GM21576 (cell line): ENCODE data around the gene CTNNA3.

ENCODE experiments used
- ATAC-seq: cut with Tn5 transposase; IDR thresholded peaks from one replicate; pipeline ENCODE4 v1.9.1; 2021; ENCODE audit warnings: mild to moderate bottlenecking, moderate library complexity; ENCODE audit not compliant: unreplicated experiment

CTNNA3 gene

DNA sequence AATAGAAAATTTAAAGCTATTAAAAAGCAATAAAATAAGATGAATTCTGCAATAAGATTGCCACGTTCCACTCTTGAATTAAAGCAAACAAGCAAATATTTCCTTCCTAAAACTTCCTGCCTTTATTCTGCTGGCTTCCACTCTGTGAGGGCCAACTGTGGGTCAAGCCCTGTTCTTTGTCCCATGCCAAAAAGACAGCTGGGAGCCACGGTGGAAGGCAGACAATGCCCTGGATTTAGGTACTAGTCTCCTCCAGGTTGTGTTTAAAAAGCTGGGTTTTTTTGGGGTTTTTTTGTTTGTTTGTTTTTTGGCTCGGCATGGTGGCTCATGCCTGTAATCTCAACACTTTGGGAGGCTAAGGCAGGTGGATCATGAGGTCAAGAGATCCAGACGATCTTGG is 731.0 kb downstream of the CTNNA3 start:
- no peak for ATAC-seq

DNA sequence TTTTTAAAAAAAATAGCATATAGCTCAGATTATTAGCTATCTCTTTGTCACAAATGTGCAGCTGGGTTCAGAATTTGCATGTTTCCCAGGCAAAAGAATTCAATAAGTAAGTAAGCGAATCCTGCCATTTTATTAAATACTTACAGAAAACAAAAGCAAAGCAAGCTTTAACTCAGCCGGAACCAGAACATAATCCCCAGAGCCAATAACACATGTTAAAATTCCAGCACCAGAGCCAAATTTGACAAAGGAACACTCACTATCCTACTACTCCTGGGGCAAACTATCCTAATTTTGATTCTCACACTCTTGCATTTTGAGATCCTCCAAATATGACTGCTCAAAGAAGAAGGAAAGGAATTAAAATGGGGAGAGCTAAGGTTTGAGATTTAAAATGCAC is 737.5 kb downstream of the CTNNA3 start:
- no peak for ATAC-seq

DNA sequence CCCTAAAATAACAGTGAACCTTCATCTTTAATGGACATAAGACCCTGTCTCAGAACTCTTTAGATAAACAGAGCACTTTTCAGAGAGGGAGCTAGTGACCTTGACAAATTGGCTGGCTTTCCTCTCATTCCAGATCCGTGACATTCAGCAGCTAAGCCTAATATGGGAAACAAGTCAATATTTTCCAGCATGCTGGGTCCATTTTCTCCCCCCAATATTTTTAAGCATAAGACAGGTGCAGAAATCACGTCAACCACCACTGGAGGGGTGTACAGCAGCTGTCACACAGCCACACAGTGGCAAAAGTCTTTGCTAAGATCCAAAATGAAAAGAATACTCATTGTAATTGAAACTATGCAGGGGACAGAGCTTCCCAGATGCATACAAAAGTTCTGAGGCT is 744.1 kb downstream of the CTNNA3 start:
- no peak for ATAC-seq

DNA sequence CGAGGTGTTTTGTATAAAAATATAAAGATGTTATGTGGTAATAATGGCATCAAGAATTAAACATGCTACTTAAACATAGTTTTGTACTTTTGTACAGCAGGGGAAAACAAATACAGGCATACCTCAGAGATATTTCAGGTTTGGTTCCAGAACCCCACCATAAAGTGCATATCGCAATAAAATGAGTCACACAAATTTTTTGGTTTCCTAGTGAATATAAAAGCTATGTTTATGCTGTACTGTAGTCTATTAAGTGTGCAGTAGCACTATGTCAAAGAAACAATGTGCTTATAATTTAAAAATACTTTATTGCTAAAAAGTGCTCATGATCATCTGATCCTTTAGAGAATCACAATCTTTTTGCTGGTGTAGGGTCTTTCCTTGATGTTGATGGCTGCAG is 752.4 kb downstream of the CTNNA3 start:
- no peak for ATAC-seq

DNA sequence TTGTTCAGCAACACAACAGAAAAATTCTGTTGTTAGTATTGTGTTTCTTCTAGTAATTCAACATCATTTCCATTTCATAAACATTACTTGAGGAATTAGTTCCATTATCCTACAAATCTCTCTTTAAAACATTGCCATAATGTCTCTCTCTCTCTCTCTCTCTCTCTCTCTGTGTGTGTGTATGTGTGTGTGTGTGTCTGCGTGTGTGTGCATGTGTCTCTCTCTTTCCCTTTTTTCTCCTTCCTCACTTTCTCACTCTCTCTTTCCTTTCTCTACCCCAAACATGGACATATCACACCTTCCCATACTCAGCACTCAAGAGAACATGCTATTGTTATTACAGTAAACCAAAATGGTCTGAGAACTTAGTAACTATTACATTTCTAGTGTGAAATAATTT is 753.6 kb downstream of the CTNNA3 start:
- no peak for ATAC-seq

DNA sequence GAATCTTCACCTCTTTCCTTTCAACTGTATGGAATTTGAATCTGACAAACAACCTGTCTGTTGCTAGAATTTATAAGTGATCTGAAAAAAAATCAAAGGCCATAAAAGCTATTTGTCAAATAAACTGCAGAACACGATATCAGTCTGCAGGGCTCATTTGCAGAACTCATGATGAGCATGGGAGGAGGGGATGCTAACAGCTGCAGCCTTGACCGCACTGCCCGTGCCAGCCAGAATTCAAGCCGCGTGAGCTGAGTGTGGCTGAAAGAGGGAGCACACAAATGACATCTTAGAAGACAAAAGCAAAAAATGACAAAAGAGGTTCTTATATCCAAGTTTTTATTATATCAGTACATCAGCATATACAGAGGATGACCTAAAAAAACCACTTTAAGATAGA is 754.5 kb downstream of the CTNNA3 start:
- no peak for ATAC-seq

DNA sequence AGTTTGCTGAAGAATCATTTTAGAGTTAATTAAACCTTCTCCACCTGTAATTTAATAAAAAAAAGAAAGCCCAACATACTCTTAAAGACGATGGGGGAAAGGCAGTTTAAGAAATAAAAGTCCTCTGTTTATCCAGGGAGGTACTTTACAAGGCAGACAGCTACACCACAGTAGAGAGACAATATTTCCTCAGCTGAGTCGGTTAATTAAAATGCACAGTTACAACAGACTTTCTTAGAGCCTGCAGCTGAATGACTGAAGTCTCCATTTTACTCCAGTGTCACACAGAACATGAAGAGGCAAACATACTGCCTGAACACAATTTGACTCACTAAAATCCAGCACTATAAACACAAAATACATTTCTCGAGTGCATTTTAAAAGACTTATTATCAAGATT is 755.0 kb downstream of the CTNNA3 start:
- no peak for ATAC-seq

DNA sequence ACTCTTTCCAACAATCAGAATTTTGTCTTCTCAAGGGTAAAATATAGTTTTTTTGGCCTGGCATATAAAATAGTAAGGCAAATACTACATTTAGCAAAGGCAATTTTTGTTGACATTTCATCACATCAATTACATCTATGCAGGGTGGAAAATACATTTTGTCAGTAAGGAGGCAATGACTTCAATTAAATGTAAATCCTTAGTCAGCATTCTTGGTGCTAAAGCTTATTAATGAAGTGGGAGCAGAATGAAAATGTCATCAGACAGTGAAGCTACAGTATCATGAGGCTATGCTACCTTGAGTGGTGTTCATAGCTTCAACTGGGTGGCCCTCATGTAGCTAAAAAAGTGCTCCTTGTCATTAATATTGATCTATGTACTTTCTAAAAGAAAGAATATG is 761.3 kb downstream of the CTNNA3 start:
- ATAC-seq: no peak

DNA sequence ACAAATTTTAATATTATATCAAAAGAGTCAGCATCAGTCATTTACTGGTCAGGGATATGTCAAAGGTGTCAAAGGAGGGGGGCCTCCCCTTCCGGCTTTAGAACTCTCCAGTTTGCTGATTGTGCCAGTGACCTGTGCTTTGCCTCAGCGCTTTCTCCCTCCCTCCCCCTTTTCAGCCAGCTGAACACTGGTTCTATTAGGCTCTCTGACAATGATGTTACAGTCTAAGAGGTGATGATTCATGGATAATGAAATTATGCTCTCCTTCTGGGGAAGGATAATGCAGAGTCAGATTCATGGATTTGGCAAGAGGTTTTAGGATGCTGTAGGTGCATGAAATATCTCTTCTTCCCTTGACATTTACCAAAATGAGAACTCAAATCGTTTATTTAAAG is 764.0 kb downstream of the CTNNA3 start:
- ATAC-seq: no peak

DNA sequence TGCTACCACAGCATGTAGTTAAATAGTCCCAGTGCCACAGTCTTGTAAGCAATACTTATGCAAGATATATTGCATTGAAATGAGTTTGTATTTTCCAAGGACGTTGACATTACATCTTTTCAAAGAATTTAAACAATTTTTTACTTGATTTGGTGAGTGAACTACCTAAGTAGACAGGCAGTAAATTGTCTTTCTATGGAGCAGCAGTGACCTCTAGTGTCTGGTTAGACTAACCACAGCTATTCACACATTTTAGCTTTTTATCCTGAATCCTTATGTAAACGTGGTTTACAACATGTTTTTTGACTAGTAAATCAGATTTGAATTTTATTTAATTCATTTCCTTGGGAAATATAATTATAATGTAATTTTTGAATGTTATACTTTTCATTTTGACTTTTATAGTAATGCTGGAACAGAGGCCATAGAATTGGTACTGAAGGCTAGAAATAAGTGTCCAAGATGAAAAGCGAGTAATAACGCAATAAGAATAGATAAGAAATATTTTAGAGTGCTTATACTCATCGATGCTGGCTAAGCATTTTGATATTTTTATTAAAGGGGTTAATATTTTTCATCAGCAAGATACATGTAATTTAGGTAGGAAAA is 764.6 kb downstream of the CTNNA3 start:
- no peak for ATAC-seq

DNA sequence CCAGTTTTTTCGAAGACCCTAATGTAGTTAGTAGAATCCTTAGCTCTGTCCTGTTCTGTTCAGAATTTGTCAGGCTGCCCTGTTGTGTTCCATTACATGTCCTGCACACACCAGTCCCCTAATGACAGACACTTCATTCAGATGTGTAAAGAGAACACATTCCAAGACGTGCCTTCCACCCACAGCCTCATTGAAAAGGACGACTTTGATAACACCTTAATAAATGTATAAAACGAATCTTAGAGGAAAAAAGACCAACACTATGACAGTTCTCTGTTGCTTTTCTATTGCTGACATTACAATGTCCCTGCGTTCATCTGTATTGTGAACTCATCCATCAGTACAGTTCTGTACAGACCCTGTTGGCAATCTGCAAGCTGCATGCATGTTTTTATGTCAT is 766.6 kb downstream of the CTNNA3 start:
- no peak for ATAC-seq

DNA sequence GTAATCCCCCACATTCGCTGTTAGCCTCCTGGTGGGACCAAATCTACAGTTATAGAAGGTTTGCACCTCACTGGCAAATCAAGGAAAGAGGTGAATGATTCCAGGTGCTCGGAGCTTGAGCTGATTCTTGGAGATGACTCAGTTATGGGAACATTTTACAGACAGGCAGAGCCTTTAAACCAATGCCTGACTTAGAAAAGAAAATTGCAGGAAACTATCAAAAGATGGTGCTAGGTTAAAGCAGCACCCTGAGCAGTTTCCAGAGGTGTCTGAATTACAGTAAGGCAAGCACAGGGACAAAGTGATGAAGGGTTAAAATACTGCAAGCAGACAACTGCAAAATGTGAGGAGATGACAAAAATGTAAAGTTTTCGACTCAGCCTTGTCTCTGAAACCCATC is 767.2 kb downstream of the CTNNA3 start:
- ATAC-seq: no peak

DNA sequence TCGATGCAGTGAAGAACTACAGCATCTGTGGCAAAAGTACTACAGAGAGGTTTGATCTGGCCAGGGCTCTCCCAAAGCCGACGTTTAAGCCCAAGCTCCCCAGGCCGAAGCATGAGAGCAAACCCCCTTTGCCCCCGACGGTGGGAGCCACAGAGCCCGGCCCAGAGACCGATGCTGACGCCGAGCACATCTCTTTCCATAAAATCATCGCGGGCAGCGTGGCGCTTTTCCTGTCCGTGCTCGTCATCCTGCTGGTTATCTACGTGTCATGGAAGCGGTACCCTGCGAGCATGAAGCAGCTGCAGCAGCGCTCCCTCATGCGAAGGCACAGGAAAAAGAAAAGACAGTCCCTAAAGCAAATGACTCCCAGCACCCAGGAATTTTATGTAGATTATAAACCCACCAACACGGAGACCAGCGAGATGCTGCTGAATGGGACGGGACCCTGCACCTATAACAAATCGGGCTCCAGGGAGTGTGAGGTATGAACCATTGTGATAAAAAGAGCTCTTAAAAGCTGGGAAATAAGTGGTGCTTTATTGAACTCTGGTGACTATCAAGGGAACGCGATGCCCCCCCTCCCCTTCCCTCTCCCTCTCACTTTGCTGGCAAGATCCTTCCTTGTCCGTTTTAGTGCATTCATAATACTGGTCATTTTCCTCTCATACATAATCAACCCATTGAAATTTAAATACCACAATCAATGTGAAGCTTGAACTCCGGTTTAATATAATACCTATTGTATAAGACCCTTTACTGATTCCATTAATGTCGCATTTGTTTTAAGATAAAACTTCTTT is 767.8 kb downstream of the CTNNA3 start:
- ATAC-seq: no peak

DNA sequence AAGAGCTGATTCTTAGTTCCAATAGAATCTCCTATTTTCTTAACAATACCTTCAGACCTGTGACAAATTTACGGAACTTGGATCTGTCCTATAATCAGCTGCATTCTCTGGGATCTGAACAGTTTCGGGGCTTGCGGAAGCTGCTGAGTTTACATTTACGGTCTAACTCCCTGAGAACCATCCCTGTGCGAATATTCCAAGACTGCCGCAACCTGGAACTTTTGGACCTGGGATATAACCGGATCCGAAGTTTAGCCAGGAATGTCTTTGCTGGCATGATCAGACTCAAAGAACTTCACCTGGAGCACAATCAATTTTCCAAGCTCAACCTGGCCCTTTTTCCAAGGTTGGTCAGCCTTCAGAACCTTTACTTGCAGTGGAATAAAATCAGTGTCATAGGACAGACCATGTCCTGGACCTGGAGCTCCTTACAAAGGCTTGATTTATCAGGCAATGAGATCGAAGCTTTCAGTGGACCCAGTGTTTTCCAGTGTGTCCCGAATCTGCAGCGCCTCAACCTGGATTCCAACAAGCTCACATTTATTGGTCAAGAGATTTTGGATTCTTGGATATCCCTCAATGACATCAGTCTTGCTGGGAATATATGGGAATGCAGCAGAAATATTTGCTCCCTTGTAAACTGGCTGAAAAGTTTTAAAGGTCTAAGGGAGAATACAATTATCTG is 768.6 kb downstream of the CTNNA3 start:
- no peak for ATAC-seq

DNA sequence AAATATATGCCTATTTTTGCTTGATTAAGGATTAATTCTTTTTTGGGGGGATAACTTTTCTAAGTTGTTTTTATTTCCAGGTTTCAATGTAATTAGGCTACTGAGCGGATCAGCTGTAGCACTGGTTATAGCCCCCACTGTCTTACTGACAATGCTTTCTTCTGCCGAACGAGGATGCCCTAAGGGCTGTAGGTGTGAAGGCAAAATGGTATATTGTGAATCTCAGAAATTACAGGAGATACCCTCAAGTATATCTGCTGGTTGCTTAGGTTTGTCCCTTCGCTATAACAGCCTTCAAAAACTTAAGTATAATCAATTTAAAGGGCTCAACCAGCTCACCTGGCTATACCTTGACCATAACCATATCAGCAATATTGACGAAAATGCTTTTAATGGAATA is 769.2 kb downstream of the CTNNA3 start:
- ATAC-seq: no peak

DNA sequence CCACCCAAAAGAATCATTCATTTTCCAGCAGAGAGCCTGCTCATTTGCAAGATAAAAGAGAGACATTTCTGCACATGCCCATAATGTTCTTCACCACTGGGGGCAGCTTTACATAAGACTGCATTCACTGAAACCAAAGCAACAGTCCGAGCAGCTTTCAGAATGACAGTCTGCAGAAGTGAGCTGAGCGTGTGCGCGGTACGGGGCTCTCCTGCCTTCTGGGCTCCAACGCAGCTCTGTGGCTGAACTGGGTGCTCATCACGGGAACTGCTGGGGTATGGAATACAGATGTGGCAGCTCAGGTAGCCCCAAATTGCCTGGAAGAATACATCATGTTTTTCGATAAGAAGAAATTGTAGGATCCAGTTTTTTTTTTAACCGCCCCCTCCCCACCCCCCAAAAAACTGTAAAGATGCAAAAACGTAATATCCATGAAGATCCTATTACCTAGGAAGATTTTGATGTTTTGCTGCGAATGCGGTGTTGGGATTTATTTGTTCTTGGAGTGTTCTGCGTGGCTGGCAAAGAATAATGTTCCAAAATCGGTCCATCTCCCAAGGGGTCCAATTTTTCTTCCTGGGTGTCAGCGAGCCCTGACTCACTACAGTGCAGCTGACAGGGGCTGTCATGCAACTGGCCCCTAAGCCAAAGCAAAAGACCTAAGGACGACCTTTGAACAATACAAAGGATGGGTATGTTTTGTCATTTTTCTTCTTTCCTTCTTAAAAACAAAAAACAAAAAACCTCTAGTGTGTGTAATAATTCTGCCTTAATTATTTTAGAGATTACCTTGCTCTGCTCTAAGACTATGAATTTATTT is 769.9 kb downstream of the CTNNA3 start, which contains the start of gene LRRTM3:
Gene LRRTM3 (plus strand): TSS at position 141 of the 820 bp plus-strand sequence.
- peak; percentile 100 for ATAC-seq

DNA sequence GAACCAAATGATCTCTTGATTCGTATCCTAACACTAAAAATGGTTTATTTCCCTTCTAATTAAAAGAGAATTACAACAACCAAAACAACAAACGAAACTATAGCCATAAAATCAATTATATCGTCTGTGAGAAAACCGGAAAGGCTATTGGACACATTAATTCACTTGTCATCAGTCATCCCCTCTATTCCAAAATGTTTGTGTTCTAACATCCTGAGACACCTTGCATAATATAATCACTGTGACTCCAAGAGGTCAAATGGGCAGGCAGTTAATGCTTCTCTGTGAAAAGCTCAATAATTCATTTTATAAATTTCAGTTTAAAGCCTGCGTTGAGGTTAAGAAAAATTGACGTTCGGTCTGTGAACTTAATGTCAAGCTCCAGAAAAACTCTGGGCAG is 770.6 kb downstream of the CTNNA3 start:
- ATAC-seq: no peak

DNA sequence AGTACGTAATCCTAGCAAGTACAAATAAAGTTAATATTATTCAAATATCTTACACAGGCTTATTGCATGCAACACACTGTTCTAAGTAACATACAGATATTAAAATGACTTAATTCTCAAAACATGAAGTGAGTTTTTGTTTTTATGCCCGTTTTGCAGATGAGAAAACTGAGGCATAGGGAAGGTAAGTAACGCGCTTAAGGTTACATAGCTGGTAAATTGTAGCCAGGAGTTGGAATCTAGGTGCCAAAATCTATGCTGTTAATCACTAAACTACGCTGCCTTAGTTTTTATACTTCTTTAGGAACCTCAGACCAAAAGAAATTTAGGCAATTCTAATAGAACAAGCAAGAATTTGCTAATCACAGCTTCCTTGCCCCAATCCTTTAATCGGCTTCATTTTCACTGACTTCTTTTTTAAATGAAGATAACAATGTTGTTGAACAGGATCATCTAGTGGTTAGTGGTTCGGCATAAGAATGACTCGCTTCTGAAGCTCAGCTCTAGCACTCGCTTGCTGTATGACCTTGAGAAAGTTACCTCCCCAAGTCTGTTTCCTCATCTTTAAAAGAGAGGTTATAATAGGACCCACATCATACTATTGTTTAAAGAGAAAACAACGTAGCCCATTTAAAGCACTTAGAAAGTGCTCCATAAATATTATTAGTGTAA is 771.2 kb downstream of the CTNNA3 start:
- ATAC-seq: no peak

DNA sequence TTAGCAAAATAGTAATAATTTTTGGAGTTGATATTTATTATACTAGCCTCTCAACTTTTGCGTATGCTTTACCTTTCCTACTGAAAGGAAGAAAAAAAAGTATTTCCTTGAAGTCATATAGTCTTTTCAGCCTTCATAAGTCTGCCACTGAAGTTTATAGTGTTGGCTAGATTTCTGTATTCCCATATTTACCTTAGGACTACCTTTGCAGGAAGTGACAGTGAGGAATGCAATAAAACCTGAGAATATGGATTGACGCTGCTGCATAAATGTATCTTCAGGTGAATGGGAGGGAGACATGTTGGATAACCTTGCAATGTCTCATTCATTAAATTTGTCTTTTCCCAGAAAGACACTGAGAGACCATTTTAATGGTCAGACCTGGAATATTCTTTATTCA is 776.7 kb downstream of the CTNNA3 start:
- ATAC-seq: no peak

DNA sequence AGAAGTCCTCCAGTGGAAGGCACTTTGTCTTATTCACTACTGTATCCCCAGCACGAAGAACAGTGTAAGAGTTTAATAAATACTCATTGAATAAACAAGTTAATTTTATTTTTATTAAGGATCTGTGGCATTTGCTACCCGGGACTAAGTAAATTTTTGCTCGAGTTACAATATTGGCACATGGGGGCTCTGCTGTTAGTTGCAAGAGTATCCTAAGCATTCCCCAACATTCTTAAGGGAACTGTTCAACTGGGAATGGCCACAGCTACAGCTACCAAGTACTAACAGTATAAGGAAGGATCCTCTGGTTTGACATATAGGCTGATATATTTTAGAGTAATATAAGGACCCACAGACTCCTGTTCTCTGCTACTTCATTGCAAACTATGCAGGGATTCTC is 778.9 kb downstream of the CTNNA3 start:
- ATAC-seq: no peak

DNA sequence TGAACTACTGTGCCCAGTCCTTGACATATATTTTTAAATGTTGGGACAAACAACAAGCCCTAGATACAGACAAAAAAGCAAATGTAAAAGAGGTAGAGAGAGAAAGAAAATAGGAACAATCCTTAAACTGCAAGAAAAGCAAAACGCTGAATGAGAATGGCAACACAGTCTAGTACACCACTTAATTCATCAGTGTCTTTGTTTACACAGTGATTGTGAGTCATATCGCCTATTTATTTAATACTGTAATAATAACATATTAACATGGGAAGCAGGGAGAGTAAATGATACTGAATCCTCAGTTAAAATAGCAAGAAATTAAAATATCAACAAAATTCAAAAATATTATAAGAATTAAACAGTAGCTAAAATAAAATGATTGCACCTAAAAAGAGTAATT is 780.0 kb downstream of the CTNNA3 start:
- ATAC-seq: no peak
